Measurements from ENCODE around the gene IGFN1. TPM values are rescaled to one million over a fixed set of nuclear protein-coding genes. Genes with fewer than 3 reads are reported as not detected.

IGFN1 gene
- total and polyA plus RNA-seq, 2 of the 8 experiments (the other 6 are each of a cell fraction or from before 2014, with no cell fraction given), result not detected

DNA sequence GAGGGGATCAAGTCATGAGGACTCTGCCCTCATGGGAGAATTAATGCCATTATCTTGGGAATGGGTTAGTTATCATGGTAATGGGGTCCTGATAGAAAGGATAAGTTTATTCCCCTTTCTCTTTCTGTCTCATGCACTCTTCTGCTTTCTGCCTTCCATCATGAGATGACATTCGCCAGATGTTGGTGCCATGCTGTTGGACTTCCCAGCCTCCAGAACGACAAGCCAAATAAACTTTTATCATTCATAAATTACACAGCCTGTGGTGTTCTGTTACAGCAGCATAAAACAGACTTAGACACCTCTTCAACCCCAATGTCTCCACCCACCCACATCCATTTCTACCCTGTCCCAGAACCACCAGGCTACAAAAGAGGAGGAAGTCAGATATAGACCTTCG, 11.9 kb upstream of the IGFN1 start:
- Histone ChIP-seq H3K9ac (replicated peaks in 1 of 4; ENCODE audit: extremely low read depth in 1 of 4, low read depth in 3 of 4, low read length in 3 of 4) (no peak overlapping the region), H4K5ac (ENCODE audit: insufficient read length, low read depth, low read length) (no peak overlapping the region), H3K56ac (replicated peaks; ENCODE audit: insufficient read length, low read depth, low read length) (no peak overlapping the region), H3K79me2 (ENCODE audit: control insufficient read depth in 1 of 2, insufficient read depth in 2 of 2, low read length in 2 of 2) (no peaks in the 10 kb centered on the region), H3K27me3 (replicated peaks in 1 of 4; ENCODE audit: control insufficient read depth in 3 of 4, extremely low read depth in 1 of 4, insufficient read depth in 3 of 4, low read length in 3 of 4) (peaks cover 0 to 2% (median 0%) of the 10 kb centered on the region in 4 experiments; a peak in 1 of 7 replicates), H2BK12ac (ENCODE audit: low read depth, low read length) (no peak overlapping the region), H2BK15ac (ENCODE audit: low read length) (no peak overlapping the region), H4K91ac (replicated peaks; ENCODE audit: insufficient read length, low read length) (no peak overlapping the region), H3K18ac (ENCODE audit: extremely low read depth, low read length) (no peak overlapping the region), H2AFZ (ENCODE audit: low read length) (no peak overlapping the region), H3K14ac (ENCODE audit: insufficient read length) (no peak overlapping the region), H3K23me2 (ENCODE audit: low read depth, low read length) (no peaks in the 10 kb centered on the region; the same call in 1 of the 2 replicates), H3K4me1 (replicated peaks in 1 of 4; ENCODE audit: control insufficient read depth in 3 of 4, insufficient read depth in 4 of 4, low read length in 3 of 4) (peaks cover 0 to 5% (median 0%) of the 10 kb centered on the region in 4 experiments; a peak in 2 of 7 replicates), H3K9me3 (ENCODE audit: insufficient read depth in 2 of 2, low read depth in 1 of 2, low read length in 1 of 2) (no peaks in the 10 kb centered on the region), H3K36me3 (ENCODE audit: control insufficient read depth in 2 of 4, insufficient read depth in 4 of 4, low read length in 3 of 4) (no peaks in the 10 kb centered on the region; a peak in 1 of 8 replicates), H3K4me2 (ENCODE audit: insufficient read depth in 1 of 2, low read depth in 2 of 2, low read length in 2 of 2) (no peak overlapping the region), H2BK5ac (ENCODE audit: low read depth, low read length) (no peak overlapping the region), H3K79me1 (ENCODE audit: low read depth, low read length) (no peaks in the 10 kb centered on the region), H3K4ac (replicated peaks; ENCODE audit: insufficient read length, low read depth, low read length) (no peak overlapping the region), H2AK5ac (ENCODE audit: low read depth, low read length) (no peak overlapping the region), H3K27ac (ENCODE audit: low read depth, low read length) (no peak overlapping the region), H2BK120ac (replicated peaks; ENCODE audit: low read depth, low read length) (no peak overlapping the region), H3K23ac (ENCODE audit: insufficient read length) (no peak overlapping the region), H4K8ac (ENCODE audit: extremely low read depth, insufficient read depth, low read length) (no peak overlapping the region), H4K20me1 (replicated peaks in 1 of 2; ENCODE audit: control insufficient read depth in 1 of 2, insufficient read depth in 2 of 2, low read length in 2 of 2) (no peaks in the 10 kb centered on the region), H3K4me3 (ENCODE audit: extremely low read depth in 1 of 4, insufficient read depth in 2 of 4, low read depth in 3 of 4, low read length in 4 of 4) (no peak overlapping the region), H2BK20ac (ENCODE audit: low read length) (no peak overlapping the region)
- 66% methylated on average over 3 of the region's 3 CpGs; no CpG with 5 or more reads in 1 of the 2 experiments for WGBS, 2 experiments (ENCODE audit: extremely low coverage in 1 of 2, insufficient coverage in 1 of 2, insufficient read length in 1 of 2, insufficient replicate concordance in 2 of 2, low coverage in 1 of 2, low lambda C conversion rate in 2 of 2, missing lambda C conversion rate in 1 of 2)
- ChIA-PET POLR2A (ENCODE audit: partially characterized antibody) (no interaction called here), CTCF (ENCODE audit: partially characterized antibody) (interaction anchor here (2.0 kb wide), 1 partner anchor 9 kb away, joined by 10 read pairs; no protein-coding TSS in a partner anchor)
- DNase-seq (ENCODE audit: low read depth in 1 of 2, low spot score in 2 of 2), result no peak
- FAIRE-seq, result no peak
- no peak for TF ChIP-seq KDM4A (IDR thresholded peaks at IDR 0.05; ENCODE audit: low read depth, low read length, severe bottlenecking)
- no peak for TF ChIP-seq HDAC6 (IDR thresholded peaks at IDR 0.05; ENCODE audit: low read depth, low read length)
- TF ChIP-seq, protein P1, sequence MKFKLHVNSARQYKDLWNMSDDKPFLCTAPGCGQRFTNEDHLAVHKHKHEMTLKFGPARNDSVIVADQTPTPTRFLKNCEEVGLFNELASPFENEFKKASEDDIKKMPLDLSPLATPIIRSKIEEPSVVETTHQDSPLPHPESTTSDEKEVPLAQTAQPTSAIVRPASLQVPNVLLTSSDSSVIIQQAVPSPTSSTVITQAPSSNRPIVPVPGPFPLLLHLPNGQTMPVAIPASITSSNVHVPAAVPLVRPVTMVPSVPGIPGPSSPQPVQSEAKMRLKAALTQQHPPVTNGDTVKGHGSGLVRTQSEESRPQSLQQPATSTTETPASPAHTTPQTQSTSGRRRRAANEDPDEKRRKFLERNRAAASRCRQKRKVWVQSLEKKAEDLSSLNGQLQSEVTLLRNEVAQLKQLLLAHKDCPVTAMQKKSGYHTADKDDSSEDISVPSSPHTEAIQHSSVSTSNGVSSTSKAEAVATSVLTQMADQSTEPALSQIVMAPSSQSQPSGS (IDR thresholded peaks at IDR 0.05; ENCODE audit: low read length), result no peak
- TF ChIP-seq, protein P2, sequence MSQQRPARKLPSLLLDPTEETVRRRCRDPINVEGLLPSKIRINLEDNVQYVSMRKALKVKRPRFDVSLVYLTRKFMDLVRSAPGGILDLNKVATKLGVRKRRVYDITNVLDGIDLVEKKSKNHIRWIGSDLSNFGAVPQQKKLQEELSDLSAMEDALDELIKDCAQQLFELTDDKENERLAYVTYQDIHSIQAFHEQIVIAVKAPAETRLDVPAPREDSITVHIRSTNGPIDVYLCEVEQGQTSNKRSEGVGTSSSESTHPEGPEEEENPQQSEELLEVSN (IDR thresholded peaks at IDR 0.05), result no peak
- no peak for TF ChIP-seq SIRT6 (IDR thresholded peaks at IDR 0.05; ENCODE audit: low read length)
- TF ChIP-seq SAP30 (IDR thresholded peaks at IDR 0.05; ENCODE audit: insufficient read depth, insufficient replicate concordance, low read length), result no peak
- no peak for TF ChIP-seq RXRA (IDR thresholded peaks at IDR 0.05; ENCODE audit: insufficient read depth, low read depth, low read length)
- TF ChIP-seq JUND (IDR thresholded peaks at IDR 0.05; ENCODE audit: low read length), result no peak
- TF ChIP-seq KDM5A (IDR thresholded peaks at IDR 0.05; ENCODE audit: low read length), result no peak
- no peak for TF ChIP-seq POLR2AphosphoS5 (IDR thresholded peaks at IDR 0.05; ENCODE audit: low read depth, low read length)
- no peak for TF ChIP-seq RFX5 (IDR thresholded peaks at IDR 0.05; ENCODE audit: borderline replicate concordance, low read depth, low read length)
- TF ChIP-seq CBX8 (IDR thresholded peaks at IDR 0.05; ENCODE audit: borderline replicate concordance, low read depth, low read length), result no peak

Data from H1 (cell line).